NCI-H82 (cell line): ENCODE data around the gene LAPTM5.

Source experiments
- DNase-seq: peaks from one replicate; lab custom pipeline; 2025; lab: John Stamatoyannopoulos, UW

Gene LAPTM5

DNA sequence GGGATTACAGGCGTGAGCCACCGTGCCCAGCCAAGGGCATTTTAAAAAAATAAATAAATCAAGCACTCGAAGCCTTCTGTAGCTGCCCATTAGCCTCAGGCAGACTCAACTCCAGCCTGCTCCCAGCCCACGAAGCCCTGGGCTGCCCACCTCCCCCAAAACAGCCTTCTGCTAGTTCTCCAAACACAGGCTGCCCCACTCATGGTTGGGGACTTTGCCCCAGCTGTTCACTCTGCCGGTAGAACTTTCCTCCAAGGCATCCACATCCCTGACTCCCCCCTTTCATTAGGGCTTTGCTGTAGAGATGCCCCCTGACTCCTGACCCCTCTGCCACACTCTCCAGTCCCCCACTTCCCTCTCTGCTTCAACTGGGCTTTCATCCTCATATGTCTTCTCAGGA lies 29.7 kb upstream of the LAPTM5 start:
- DNase-seq = no peak

GRCh38 chr1:30786264-30786991 lies 28.9 kb upstream of the LAPTM5 start:
- no peak for DNase-seq

GRCh38 chr1:30785714-30786113 lies 28.1 kb upstream of the LAPTM5 start:
- no peak for DNase-seq

- DNase-seq = no peak
Measured at GRCh38 chr1:30785181-30785580, 27.6 kb upstream of the LAPTM5 start.

DNA sequence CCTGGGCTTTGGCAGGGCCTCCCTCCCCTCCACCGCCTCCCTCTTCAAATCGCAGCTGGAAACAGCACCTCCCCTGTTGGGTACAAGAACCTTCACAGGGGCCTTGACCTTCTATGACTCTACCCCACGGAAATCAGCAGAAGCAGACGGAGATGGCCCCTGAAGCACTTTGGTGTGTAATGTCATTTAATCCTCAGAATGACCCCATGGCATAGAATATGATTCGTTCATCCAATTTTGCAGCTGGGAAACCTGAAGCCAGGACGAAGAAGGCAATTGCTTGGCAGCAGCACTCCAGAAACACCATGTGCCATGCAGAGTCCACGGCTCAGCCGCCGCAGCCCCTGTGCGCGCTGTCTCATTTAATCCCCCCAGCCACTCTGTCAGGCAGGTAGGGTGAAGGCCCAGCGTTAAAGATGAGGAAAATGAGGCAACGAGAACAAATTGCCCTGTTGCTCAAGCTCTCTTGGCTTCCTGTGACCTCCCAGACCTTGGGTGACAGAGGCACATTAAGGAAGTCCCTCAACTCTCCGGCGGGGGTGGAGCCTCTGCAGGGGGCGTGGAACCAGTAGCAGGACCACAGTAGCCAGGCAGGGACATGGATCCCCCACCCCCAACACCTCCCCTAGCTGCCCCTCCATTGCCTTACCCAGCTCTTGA lies 25.8 kb upstream of the LAPTM5 start:
- peak; percentile 57 for DNase-seq

- DNase-seq = peak; percentile 84
Measured at GRCh38 chr1:30782361-30783255, 25.0 kb upstream of the LAPTM5 start.

DNA sequence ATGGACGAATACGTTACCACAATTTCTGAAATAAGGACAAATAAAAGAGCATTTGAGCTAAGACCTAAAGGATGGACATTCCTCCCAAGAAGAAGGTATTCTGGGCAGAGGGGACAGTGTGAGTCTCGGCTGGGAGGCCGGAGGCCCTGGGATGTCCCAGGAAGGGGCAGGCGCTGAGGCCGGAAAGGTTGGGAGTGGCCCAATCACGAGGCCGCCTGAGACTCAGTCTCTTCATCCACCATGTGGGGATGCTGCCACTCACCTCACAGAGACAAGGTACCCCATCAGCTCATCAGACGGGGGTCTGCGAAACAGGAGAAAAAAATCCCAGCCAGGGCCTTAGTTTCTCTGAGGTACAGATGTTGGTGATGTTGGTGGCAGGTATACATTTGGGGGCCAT lies 24.3 kb upstream of the LAPTM5 start:
- DNase-seq = no peak

DNA sequence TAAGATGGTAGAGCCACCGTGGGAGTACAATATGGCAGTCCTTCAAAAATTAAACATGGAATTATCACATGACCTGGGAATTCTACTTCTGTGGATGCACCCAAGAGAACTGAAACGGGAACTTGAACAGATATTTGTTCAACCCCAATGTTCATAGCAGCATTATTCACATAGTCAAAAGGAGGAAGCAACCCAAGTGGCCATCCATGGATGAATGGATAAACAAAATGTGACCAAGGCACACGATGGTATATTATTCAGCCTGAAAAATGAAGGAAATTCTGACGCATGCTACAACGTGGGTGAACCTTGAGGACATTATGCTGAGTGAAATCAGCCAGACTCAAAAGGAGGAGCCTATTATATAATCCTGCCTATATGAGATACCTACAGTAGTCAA lies 22.8 kb upstream of the LAPTM5 start:
- no peak for DNase-seq

DNA sequence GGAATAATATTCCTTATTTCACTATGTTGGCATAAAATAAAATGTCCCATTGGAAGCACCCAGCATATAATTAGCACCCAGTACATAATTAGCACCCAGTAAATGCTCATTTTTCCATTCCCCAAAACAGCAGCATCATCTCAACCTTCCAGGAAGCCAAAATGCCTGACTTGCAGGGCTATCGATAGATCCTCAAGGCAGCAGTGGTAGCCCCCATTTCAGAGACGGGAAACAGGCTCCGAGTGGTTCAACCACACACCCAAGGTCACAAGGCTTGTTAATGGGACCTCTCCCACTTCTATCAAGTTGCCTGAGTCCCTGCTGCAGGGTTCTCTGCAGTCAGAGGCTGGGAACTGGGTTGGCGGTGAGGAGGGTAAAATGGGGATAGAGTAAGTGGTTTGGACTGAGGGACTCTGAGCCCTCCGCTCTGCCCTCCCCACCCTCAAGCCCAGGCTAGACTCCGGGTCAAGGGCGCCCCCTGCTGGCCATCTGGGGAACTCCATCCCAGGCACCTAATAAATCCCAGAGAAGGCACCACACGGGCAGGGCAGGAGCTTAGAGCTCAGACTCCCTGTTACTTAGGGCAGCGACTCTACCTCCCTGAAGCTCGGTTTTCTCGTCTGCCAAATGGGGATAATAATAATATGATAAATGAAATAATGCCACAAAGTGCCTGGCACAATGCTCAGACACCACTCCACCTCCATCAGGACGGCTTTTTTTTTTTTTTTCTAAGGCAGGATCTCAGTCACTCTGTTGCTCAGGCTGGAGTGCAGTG lies 21.9 kb upstream of the LAPTM5 start:
- DNase-seq = peak; percentile 94

GRCh38 chr1:30778979-30779293 lies 21.4 kb upstream of the LAPTM5 start:
- DNase-seq = no peak

- DNase-seq = peak; percentile 88
Measured at GRCh38 chr1:30778154-30778978, 20.8 kb upstream of the LAPTM5 start.

DNA sequence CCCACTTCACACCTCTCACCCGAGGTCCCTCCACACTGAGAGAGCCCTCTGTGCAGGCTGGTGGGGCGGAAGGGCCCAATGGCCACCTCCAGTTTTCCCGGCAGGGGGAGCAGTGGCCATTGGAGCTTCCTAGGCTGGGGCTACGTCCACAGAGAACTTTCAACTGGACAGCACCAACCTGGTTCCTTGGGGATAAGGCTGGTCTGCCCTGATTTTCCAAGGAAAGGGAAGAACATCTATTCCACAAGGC lies 20.3 kb upstream of the LAPTM5 start:
- no peak for DNase-seq

GRCh38 chr1:30777060-30777903 lies 19.7 kb upstream of the LAPTM5 start:
- DNase-seq = no peak

DNA sequence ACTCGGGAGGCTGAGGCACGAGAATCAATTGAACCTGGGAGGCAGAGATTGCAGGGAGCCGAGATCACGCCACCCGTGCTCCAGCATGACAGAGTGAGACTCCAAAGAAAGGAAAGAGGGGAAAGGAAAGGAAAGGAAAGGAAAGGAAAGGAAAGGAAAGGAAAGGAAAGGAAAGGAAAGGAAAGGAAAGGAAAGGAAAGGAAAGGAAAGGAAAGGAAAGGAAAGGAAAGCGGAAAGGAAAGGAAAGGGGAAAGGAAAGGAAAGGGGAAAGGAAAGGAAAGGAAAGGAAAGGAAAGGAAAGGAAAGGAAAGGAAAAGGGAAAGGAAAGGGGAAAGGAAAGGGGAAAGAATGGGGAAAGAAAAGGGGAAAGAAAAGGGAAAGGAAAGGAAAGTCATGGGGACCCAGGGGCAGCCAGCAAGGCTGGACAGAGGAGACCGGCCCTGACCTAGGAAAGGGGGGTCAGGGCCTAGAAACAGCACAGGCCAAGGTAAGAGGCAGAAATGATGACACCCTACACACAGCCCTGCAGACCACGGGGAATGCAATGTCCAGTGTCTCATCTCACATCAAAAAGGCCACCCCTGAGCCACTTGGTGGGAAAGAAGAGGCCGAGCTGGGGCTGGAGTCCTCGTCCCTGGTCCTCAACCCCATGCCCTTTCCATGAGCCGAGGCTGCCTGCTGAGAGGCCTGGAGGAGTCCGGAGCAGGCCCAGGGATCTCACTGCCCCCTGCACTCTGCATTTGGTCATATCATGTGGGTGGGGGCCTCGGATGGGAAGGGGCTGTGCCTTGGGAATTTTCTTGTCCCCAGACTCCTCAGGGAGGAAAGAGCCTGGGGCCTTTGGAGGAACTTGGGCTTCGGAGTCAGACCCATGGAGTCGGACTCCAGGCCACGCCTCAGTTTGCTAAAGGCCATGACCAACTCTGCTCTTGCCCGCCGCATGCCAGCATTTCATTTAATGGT lies 18.8 kb upstream of the LAPTM5 start:
- no peak for DNase-seq

DNA sequence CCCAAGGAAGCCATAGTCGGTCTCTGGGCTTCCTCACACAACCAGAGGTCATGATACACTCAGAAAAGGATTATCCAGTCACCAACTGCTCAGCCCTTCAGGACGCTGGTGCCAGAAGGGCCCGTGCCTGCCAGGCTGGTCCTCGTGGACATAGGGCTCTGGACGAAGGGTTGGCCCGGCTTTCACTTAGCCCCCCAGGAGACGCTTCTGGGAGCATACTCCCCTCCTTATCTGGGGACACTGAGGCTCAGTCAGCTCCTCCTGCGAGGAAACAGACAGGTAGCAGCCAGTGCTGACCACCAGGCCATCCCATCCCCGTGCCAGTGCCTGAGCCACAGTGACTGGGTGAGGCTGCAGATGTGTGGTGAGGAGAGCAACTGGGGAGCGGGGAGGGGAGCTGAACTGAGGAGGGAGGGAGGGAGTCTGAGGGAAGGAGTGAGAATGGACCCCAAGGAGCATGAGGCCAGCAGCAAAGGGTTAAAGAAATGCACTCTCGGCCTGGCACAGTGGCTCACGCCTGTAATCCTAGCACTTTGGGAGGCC lies 17.9 kb upstream of the LAPTM5 start:
- DNase-seq = no peak

DNA sequence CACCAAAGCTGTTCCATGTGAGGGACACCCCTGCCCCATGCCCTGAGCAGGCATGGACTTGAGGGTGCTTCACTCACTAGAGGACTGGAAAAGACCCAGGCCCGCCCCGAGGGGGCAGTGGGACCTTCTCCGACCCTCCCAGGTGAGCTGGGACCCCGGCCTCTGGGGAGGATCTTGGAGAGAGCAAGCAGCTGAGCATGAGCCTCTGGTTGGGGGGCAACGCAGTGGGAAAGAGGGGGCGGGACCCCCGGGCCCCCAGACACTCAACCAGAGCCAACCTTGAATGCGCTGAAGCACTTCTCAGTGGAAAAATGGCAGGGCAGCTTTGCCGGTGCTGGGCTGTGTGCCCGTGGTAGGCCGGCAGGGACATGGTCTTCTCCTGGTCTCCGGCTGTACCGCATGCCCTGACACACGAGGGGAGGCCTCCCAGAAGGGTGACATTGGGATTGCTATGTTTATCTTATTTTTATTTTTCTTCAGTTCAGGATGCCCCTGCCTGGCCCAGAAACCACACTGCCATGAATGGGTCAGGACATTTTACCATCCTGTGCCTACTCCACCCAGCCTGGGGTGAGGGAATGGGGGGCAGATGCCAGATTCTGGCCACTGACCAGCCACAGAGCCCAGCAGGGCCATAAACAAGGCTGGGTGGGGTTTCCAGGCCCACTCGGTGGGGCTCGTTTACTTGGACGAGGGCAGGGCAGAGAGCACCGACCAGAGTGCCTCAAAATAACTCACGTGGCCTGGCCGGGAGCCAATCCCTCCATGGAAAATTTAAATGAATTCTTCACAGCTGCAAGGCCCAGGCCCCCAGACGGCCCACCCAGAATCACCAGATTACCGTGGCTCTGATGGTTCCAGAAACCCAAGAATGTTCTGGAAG lies 17.2 kb upstream of the LAPTM5 start:
- no peak for DNase-seq

- no peak for DNase-seq
Measured at GRCh38 chr1:30773722-30774358, 16.3 kb upstream of the LAPTM5 start.

DNA sequence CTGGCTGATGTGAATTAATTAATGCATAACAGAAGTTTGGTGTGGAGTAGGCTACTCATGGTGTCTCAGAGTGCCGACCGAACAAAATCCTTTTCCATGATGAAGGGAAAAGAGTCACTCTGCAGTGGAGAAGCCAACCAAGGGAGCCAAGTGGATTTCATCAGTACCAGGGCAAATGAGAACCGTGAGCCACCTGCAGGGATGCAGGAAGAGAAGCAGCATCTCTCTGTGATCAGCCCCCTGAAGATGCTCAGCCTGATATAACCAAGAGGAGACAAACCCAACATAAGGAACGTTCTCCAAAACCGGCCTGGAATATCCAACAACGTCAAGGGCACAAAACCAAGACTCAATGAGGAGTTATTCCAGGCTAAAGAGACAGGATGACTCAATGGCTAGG lies 13.4 kb upstream of the LAPTM5 start:
- DNase-seq = no peak
